GM12878 (cell line): Measurements from ENCODE around the gene DHX57. TPM values are rescaled to one million over a fixed set of nuclear protein-coding genes. Genes with fewer than 3 reads are reported as not detected.

Experiments used
- CBFB ChIP-seq: IDR thresholded peaks from 2 replicates; pipeline ENCODE4 v1.6.1; 2016; ENCODE audit warnings: antibody characterized with exemption, low read depth
- CBX3 ChIP-seq: fragments of 200-600 bp; sonication (generic); IDR thresholded peaks from 2 replicates; pipeline ENCODE4 v1.6.1; 2016; ENCODE audit warnings: low read depth, borderline replicate concordance
- EP300 ChIP-seq, 2 experiments: fragments of 150-350 bp in 1 of 2; IDR thresholded peaks; 2 replicates each; pipeline ENCODE4 v1.6.1; 2011 to 2012; ENCODE audit warnings: low read depth in 2 of 2, low read length in 2 of 2, borderline replicate concordance in 1 of 2, improper control_type of control experiment in 1 of 2, inconsistent platforms in 1 of 2; ENCODE audit not compliant: control insufficient read depth in 1 of 2
- FOXM1 ChIP-seq: IDR thresholded peaks from 2 replicates; pipeline ENCODE4 v1.6.1; 2012; ENCODE audit warnings: low read depth, mild to moderate bottlenecking, inconsistent platforms, low read length, moderate library complexity
- KAT2A ChIP-seq: conservative IDR thresholded peaks from 2 replicates; pipeline ENCODE4 v1.6.1; 2011; ENCODE audit warnings: low read depth, low read length; ENCODE audit not compliant: control insufficient read depth
- RAD21 ChIP-seq: IDR thresholded peaks from 2 replicates; pipeline ENCODE4 v1.6.1; 2011; ENCODE audit warnings: mild to moderate bottlenecking, low read depth, low read length, moderate library complexity; ENCODE audit not compliant: insufficient read depth
- RAD51 ChIP-seq: fragments of 450-650 bp; IDR thresholded peaks from 2 replicates; pipeline ENCODE4 v1.6.1; 2016; ENCODE audit warnings: moderate library complexity, mild to moderate bottlenecking, inconsistent platforms
- RUNX3 ChIP-seq: IDR thresholded peaks from 2 replicates; pipeline ENCODE4 v1.6.1; 2012; ENCODE audit warnings: low read length, inconsistent platforms
- SIN3A ChIP-seq: IDR thresholded peaks from 2 replicates; pipeline ENCODE4 v1.6.1; 2012; ENCODE audit warnings: low read depth, low read length, improper control_type of control experiment
- SREBF2 ChIP-seq: IDR thresholded peaks from 2 replicates; pipeline ENCODE4 v1.6.1; 2012; ENCODE audit warnings: mild to moderate bottlenecking, low read length
- SUPT20H ChIP-seq: IDR thresholded peaks from 2 replicates; pipeline ENCODE4 v1.6.1; 2011; ENCODE audit warnings: low read depth, mild to moderate bottlenecking, low read length, moderate library complexity, borderline replicate concordance; ENCODE audit not compliant: control insufficient read depth
- TCF7 ChIP-seq: IDR thresholded peaks from 2 replicates; pipeline ENCODE4 v1.6.1; 2014; ENCODE audit warnings: antibody characterized with exemption, borderline replicate concordance
- WRNIP1 ChIP-seq: IDR thresholded peaks from 2 replicates; pipeline ENCODE4 v1.6.1; 2011; ENCODE audit warnings: low read depth, low read length, improper control_type of control experiment, borderline replicate concordance
- ZBED1 ChIP-seq: IDR thresholded peaks from 2 replicates; pipeline ENCODE4 v1.6.1; 2016; ENCODE audit warnings: borderline replicate concordance
- ZNF217 ChIP-seq: fragments of 450-650 bp; IDR thresholded peaks from 2 replicates; pipeline ENCODE4 v1.6.1; 2017; ENCODE audit warnings: antibody characterized with exemption, mild to moderate bottlenecking
- ZNF24 ChIP-seq: fragments of 450-650 bp; IDR thresholded peaks from 2 replicates; pipeline ENCODE4 v1.6.1; 2017; ENCODE audit warnings: antibody characterized with exemption, mild to moderate bottlenecking
- polyA plus RNA-seq, 11 experiments: library from polyadenylated mRNA; depleted of rRNA in 4 of 11; unstranded in 6 of 11; stranded (reverse) in 5 of 11; fragments of >200 nt; fragmentation: Nextera tagmentation in 4 of 11; fragmentation: Illumina TruSeq in 1 of 11; extraction: Ambion mirVana in 4 of 11; extraction: Trizol in 1 of 11; gene quantifications; 1 replicate in 1 of 11; 2 replicates in 10 of 11; pipeline versions ENCODE4 v1.2.1 to v1.2.3, GENCODE V29; 2011 to 2016; ENCODE audit warnings: inconsistent platforms in 2 of 11, missing spikeins in 2 of 11, low read depth in 1 of 11
- total RNA-seq, 4 experiments: library from RNA; depleted of rRNA in 3 of 4; stranded (reverse); fragments of >200 nt in 3 of 4; fragmentation: Illumina TruSeq in 1 of 4; extraction: Trizol in 1 of 4; gene quantifications; 2 replicates each; pipeline versions ENCODE4 v1.2.1 to v1.2.3, GENCODE V29; 2013 to 2021
- TF ChIP-seq, protein P1 (sequence below): fragments of 450-650 bp; formaldehyde crosslinking; IDR thresholded peaks from 2 replicates; pipeline ENCODE4 v1.4.0; 2020; ENCODE audit warnings: mild to moderate bottlenecking, moderate library complexity
- TF ChIP-seq, protein P2 (sequence below): fragments of 450-650 bp; IDR thresholded peaks from 2 replicates; pipeline ENCODE4 v1.6.1; 2017; ENCODE audit warnings: mild to moderate bottlenecking, moderate library complexity
- TF ChIP-seq, protein P3 (sequence below): fragments of 450-650 bp; IDR thresholded peaks from 2 replicates; pipeline ENCODE4 v1.6.1; 2016; ENCODE audit warnings: mild to moderate bottlenecking
- TF ChIP-seq, protein P4 (sequence below): IDR thresholded peaks from 2 replicates; pipeline ENCODE4 v1.6.1; 2011; ENCODE audit warnings: mild to moderate bottlenecking, low read depth, low read length, moderate library complexity; ENCODE audit not compliant: insufficient replicate concordance

DHX57 gene
- total and polyA plus RNA-seq, 10 of the 15 experiments (the other 5 are each of a cell fraction or from before 2014, with no cell fraction given) = 6.5 to 18.0 (median 15.8) TPM

DNA sequence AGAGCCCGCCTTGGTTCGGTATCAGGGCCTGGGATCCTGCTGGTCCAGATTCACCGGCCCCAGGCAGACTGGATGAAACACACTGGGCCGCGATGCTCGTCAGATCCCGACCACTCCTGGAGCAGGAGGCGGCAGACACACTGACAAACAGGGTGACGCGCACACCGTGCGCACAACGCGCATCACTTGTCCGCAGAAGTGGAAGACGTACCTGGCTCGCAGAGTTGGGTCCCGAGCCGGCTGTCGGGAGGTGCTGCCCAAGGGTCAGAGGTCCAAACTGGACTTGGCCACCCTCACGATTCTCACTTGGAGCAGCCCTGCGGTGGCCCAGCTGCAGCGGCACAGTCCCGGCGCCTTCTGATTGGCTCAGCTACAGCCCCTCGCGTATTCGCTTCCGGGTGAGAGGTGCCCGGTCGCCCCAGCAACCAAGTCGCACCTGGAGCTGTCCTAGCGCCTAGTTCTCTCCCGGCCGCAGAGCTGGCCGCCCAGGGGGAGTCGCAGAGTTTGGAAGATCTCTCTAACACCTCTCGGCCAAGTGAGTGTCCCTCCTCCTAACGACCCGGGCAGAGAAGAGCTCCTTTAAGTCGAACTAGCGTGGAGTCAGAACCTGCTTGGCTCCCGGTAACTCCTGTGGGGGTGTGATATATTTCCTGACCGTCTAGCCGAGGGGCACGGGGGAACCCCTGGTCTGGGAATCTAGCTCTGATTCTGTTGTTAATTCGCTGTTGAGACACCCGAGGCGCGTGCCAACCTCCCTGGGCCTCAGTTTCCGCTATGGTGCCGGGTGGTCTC is at the start of gene DHX57, which contains the start of gene MORN2 (continued):
- TF ChIP-seq, protein P1, sequence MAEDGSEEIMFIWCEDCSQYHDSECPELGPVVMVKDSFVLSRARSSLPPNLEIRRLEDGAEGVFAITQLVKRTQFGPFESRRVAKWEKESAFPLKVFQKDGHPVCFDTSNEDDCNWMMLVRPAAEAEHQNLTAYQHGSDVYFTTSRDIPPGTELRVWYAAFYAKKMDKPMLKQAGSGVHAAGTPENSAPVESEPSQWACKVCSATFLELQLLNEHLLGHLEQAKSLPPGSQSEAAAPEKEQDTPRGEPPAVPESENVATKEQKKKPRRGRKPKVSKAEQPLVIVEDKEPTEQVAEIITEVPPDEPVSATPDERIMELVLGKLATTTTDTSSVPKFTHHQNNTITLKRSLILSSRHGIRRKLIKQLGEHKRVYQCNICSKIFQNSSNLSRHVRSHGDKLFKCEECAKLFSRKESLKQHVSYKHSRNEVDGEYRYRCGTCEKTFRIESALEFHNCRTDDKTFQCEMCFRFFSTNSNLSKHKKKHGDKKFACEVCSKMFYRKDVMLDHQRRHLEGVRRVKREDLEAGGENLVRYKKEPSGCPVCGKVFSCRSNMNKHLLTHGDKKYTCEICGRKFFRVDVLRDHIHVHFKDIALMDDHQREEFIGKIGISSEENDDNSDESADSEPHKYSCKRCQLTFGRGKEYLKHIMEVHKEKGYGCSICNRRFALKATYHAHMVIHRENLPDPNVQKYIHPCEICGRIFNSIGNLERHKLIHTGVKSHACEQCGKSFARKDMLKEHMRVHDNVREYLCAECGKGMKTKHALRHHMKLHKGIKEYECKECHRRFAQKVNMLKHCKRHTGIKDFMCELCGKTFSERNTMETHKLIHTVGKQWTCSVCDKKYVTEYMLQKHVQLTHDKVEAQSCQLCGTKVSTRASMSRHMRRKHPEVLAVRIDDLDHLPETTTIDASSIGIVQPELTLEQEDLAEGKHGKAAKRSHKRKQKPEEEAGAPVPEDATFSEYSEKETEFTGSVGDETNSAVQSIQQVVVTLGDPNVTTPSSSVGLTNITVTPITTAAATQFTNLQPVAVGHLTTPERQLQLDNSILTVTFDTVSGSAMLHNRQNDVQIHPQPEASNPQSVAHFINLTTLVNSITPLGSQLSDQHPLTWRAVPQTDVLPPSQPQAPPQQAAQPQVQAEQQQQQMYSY (CRISPR knock-in tag) = no peak
- no peak for TF ChIP-seq SREBF2
- TF ChIP-seq FOXM1 = no peak
- TF ChIP-seq, protein P2, sequence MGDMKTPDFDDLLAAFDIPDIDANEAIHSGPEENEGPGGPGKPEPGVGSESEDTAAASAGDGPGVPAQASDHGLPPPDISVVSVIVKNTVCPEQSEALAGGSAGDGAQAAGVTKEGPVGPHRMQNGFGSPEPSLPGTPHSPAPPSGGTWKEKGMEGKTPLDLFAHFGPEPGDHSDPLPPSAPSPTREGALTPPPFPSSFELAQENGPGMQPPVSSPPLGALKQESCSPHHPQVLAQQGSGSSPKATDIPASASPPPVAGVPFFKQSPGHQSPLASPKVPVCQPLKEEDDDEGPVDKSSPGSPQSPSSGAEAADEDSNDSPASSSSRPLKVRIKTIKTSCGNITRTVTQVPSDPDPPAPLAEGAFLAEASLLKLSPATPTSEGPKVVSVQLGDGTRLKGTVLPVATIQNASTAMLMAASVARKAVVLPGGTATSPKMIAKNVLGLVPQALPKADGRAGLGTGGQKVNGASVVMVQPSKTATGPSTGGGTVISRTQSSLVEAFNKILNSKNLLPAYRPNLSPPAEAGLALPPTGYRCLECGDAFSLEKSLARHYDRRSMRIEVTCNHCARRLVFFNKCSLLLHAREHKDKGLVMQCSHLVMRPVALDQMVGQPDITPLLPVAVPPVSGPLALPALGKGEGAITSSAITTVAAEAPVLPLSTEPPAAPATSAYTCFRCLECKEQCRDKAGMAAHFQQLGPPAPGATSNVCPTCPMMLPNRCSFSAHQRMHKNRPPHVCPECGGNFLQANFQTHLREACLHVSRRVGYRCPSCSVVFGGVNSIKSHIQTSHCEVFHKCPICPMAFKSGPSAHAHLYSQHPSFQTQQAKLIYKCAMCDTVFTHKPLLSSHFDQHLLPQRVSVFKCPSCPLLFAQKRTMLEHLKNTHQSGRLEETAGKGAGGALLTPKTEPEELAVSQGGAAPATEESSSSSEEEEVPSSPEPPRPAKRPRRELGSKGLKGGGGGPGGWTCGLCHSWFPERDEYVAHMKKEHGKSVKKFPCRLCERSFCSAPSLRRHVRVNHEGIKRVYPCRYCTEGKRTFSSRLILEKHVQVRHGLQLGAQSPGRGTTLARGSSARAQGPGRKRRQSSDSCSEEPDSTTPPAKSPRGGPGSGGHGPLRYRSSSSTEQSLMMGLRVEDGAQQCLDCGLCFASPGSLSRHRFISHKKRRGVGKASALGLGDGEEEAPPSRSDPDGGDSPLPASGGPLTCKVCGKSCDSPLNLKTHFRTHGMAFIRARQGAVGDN = peak; percentile 78
- TF ChIP-seq, protein P3, sequence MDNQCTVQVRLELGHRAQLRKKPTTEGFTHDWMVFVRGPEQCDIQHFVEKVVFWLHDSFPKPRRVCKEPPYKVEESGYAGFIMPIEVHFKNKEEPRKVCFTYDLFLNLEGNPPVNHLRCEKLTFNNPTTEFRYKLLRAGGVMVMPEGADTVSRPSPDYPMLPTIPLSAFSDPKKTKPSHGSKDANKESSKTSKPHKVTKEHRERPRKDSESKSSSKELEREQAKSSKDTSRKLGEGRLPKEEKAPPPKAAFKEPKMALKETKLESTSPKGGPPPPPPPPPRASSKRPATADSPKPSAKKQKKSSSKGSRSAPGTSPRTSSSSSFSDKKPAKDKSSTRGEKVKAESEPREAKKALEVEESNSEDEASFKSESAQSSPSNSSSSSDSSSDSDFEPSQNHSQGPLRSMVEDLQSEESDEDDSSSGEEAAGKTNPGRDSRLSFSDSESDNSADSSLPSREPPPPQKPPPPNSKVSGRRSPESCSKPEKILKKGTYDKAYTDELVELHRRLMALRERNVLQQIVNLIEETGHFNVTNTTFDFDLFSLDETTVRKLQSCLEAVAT = peak; percentile 50
- no peak for TF ChIP-seq CBX3
- no peak for TF ChIP-seq TCF7
- no peak for TF ChIP-seq ZBED1
- TF ChIP-seq ZNF217 = no peak
- no peak for TF ChIP-seq CBFB
- no peak for TF ChIP-seq ZNF24
- TF ChIP-seq SIN3A = peak; percentile 90
- TF ChIP-seq, protein P4, sequence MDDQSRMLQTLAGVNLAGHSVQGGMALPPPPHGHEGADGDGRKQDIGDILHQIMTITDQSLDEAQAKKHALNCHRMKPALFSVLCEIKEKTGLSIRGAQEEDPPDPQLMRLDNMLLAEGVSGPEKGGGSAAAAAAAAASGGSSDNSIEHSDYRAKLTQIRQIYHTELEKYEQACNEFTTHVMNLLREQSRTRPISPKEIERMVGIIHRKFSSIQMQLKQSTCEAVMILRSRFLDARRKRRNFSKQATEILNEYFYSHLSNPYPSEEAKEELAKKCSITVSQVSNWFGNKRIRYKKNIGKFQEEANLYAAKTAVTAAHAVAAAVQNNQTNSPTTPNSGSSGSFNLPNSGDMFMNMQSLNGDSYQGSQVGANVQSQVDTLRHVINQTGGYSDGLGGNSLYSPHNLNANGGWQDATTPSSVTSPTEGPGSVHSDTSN = peak; percentile 16
- TF ChIP-seq RAD21 = no peak
- TF ChIP-seq EP300 (IDR thresholded peaks at IDR 0.05; ENCODE audit: borderline replicate concordance in 1 of 2, control insufficient read depth in 1 of 2, low read depth in 2 of 2, low read length in 2 of 2) = no peak
- no peak for TF ChIP-seq RAD51
- TF ChIP-seq WRNIP1 = no peak
- TF ChIP-seq RUNX3 = peak; percentile 76
- no peak for TF ChIP-seq SUPT20H
- TF ChIP-seq KAT2A = no peak
